Esophagus (tissue), 2 donors: Measurements from ENCODE around the gene CMTM4. TPM values are rescaled to one million over a fixed set of nuclear protein-coding genes. Genes with fewer than 3 reads are reported as not detected.
"Not testable (repeated sequence)": the region's sequence is repeated elsewhere in the genome, so short reads cannot be mapped to it uniquely, and the experiment has no call there.

Experiments used
- H3K27ac ChIP-seq, 2 donors: one replicate each; pipeline ENCODE4 v1.5.1; 2013; ENCODE audit warnings: low read depth in 2 of 2, mild to moderate bottlenecking in 2 of 2, inconsistent platforms in 1 of 2, low read length in 1 of 2, moderate library complexity in 1 of 2
- H3K27me3 ChIP-seq, 2 donors: one replicate each; pipeline ENCODE4 v1.6.1; 2013; ENCODE audit warnings: low read length in 2 of 2, control low read depth in 1 of 2, mild to moderate bottlenecking in 1 of 2; ENCODE audit not compliant: insufficient read depth in 2 of 2, control insufficient read depth in 1 of 2
- H3K36me3 ChIP-seq, 2 donors: one replicate each; pipeline ENCODE4 v1.6.1; 2013; ENCODE audit warnings: low read length in 1 of 2; ENCODE audit not compliant: control insufficient read depth in 2 of 2, insufficient read depth in 2 of 2
- H3K4me1 ChIP-seq, 2 donors: one replicate each; pipeline ENCODE4 v1.6.1; 2013; ENCODE audit warnings: low read length in 1 of 2; ENCODE audit not compliant: control insufficient read depth in 2 of 2, insufficient read depth in 2 of 2
- H3K4me3 ChIP-seq, 2 donors: one replicate each; pipeline ENCODE4 v1.5.1; 2013; ENCODE audit warnings: low read length in 2 of 2, mild to moderate bottlenecking in 2 of 2, low read depth in 1 of 2, moderate library complexity in 1 of 2
- H3K9me3 ChIP-seq, 2 donors: one replicate each; pipeline ENCODE4 v1.6.1; 2013; ENCODE audit warnings: mild to moderate bottlenecking in 2 of 2, low read depth in 1 of 2, low read length in 1 of 2, moderate library complexity in 1 of 2; ENCODE audit not compliant: control insufficient read depth in 2 of 2, insufficient read depth in 1 of 2
- WGBS, 2 donors: extraction: QIAGEN DNeasy Blood & Tissue Kit; methylation state at CpG; one replicate each; pipeline ENCODE4 v1.1.7; 2013; 5-methylcytosine and 5-hydroxymethylcytosine counted together
- polyA plus RNA-seq, 2 donors: library from polyadenylated mRNA; stranded (reverse); fragments of 200-250 nt; gene quantifications; one replicate each; pipeline ENCODE4 v1.2.3, GENCODE V29; 2013
- donor health status: healthy with polysubstance abuse.
- donor health status: Bipolar disorder and iron deficiency.

Gene CMTM4
- polyA plus RNA-seq, 2 donors: 5.1 to 7.3 TPM

GRCh38 chr16:66603537-66604375 is 92.8 kb downstream of the CMTM4 start:
- Histone ChIP-seq H3K27ac (peak overlapping the region; percentile 69 to 71), H3K9me3 (no peaks in the 10 kb centered on the region), H3K27me3 (no peaks in the 10 kb centered on the region), H3K4me1 (peaks cover 3 to 9% of the 10 kb centered on the region in 2 donors), H3K4me3 (peak overlapping the region; percentile 26 to 51), H3K36me3 (no peaks in the 10 kb centered on the region)
- WGBS, 2 donors: 10 to 13% methylated on average over 32 of the region's 32 CpGs

GRCh38 chr16:66601471-66601870 is 95.1 kb downstream of the CMTM4 start:
- Histone ChIP-seq H3K27me3 (no peaks in the 10 kb centered on the region), H3K4me3 (no peak overlapping the region), H3K4me1 (peaks cover 3 to 8% of the 10 kb centered on the region in 2 donors), H3K27ac (no peak overlapping the region), H3K9me3 (no peaks in the 10 kb centered on the region), H3K36me3 (no peaks in the 10 kb centered on the region)
- WGBS, 2 donors: 91 to 96% methylated on average over 5 of the region's 5 CpGs

DNA sequence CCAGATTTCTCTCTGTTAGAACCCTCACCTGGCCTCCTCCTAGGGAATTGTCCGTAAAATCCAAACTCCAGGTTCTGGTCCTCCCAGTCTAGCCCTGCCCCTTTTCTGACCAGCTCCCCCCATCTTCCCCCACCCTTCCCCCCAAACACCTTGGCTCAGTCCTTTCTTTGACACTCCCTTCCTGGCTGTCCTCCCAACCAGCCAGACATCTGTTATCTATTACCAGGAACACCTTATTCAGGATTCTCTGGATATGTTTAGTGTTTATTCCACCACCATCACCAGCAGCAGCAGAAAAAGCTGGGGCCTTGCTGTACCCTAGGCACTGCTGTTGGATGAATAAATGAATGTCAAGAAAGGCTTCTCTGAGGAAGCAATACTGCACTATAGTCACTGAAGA is 96.1 kb downstream of the CMTM4 start:
- Histone ChIP-seq H3K9me3 (no peaks in the 10 kb centered on the region), H3K36me3 (no peaks in the 10 kb centered on the region), H3K4me1 (peaks cover 0 to under 1% of the 10 kb centered on the region in 2 donors), H3K4me3 (no peak overlapping the region), H3K27me3 (no peaks in the 10 kb centered on the region), H3K27ac (no peak overlapping the region)
- 100% methylated on average over 1 of the region's 1 CpG for WGBS, 2 donors

GRCh38 chr16:66599726-66600125 is 96.8 kb downstream of the CMTM4 start:
- Histone ChIP-seq H3K27me3 (no peaks in the 10 kb centered on the region), H3K36me3 (no peaks in the 10 kb centered on the region), H3K9me3 (no peaks in the 10 kb centered on the region), H3K27ac (no peak overlapping the region), H3K4me3 (no peak overlapping the region), H3K4me1 (no peaks in the 10 kb centered on the region)
- WGBS, 2 donors: 92 to 93% methylated on average over 4 of the region's 4 CpGs

DNA sequence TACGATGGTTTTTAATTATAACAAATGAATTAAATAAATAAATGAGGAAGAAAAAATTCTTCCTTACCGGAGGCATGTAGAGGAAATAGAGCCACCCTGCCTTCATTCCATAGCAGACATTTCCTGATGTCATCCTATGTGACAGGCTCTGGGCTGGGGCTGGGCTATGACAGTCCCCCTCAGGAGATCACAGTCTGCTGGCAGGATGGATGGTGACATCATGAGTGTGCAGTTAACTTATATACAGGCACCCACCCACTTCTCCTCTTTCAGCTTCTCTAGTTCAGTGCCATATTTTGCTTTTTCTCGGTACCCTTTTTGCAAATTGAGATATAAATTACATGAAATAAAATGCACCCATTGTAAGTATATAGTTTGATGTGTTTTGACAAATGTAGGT is 98.4 kb downstream of the CMTM4 start:
- no peaks in the 10 kb centered on the region for H3K9me3 ChIP-seq
- no peaks in the 10 kb centered on the region for H3K4me1 ChIP-seq
- WGBS, 2 donors: 67 to 75% methylated on average over 3 of the region's 3 CpGs
- H3K36me3 ChIP-seq: no peaks in the 10 kb centered on the region
- H3K27ac ChIP-seq: no peak overlapping the region
- no peaks in the 10 kb centered on the region for H3K27me3 ChIP-seq
- no peak overlapping the region for H3K4me3 ChIP-seq

DNA sequence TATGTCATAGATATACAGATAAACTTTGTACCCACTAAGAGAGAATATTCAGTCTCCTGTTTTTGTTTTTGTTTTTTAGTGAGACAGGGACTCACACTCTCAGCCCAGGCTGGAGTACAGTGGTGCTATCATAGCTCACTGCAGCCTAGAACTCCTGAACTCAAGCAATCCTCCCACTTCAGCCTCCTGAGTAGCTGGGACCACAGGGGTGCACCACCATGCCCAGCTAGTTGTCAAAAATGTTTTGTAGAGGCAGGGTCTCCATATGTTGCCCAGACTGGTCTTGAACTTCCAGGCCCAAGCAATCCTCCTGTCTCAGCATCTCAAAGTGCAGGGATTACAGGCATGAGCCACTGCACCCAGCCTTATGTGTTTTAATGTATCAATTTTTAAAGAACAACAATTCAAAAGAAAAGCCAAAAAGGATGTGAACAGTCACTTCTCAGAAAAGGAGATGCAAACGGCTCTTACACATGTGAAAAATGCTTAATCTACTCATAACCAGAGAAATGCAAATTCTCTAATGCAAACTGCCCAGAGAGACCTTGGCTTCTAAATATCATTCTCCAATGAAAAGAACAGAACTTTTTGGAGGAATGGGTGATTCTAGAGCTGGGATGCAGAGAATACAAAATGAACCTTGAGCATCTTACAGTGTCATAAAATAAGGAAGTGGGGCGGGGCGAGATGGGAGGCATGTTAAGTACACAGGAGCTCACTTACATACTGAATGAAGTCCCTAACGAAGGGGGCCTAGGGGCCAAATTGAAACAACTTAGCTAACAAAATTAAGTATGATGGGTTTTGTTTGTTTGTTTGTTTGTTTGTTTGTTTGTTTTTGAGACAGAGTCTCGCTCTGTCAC is 99.3 kb downstream of the CMTM4 start:
- H3K4me3 ChIP-seq: no peak overlapping the region
- H3K9me3 ChIP-seq: no peaks in the 10 kb centered on the region
- H3K27me3 ChIP-seq: no peaks in the 10 kb centered on the region
- 80 to 83% methylated on average over 5 of the region's 5 CpGs for WGBS, 2 donors
- no peaks in the 10 kb centered on the region for H3K36me3 ChIP-seq
- no peak overlapping the region for H3K27ac ChIP-seq
- H3K4me1 ChIP-seq: no peaks in the 10 kb centered on the region

- H3K4me3 ChIP-seq, H3K27me3 ChIP-seq, H3K4me1 ChIP-seq, H3K27ac ChIP-seq, H3K36me3 ChIP-seq, H3K9me3 ChIP-seq: not testable (repeated sequence)
- WGBS, 2 donors: 96 to 97% methylated on average over 4 of the region's 4 CpGs
Measured at GRCh38 chr16:66596559-66596958, 100.0 kb downstream of the CMTM4 start.

DNA sequence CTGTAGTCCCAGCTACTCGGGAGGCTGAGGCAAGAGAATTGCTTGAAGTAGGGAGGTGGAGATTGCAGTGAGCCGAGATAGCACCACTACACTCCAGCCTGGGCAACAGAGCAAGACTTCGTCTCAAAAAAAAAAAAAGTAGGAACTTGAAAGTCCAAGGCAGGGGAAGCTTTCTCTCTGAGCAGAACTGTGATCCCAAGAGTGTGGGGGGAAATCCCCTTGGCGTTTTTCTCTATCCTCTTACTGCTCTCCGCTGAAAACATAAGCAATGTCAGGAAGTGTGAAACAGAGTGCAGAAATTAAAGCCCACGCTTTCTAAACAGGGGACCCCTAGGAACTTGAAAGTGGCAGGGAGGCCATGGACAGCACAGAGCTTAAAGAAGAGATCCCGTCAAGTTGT is 101.8 kb downstream of the CMTM4 start:
- Histone ChIP-seq H3K27ac (no peak overlapping the region), H3K4me1 (no peaks in the 10 kb centered on the region), H3K36me3 (no peaks in the 10 kb centered on the region), H3K4me3 (no peak overlapping the region), H3K9me3 (no peaks in the 10 kb centered on the region), H3K27me3 (no peaks in the 10 kb centered on the region)
- 75 to 76% methylated on average over 7 of the region's 7 CpGs for WGBS, 2 donors

GRCh38 chr16:66592814-66593213 is 103.7 kb downstream of the CMTM4 start:
- Histone ChIP-seq H3K4me1 (no peaks in the 10 kb centered on the region), H3K4me3 (no peak overlapping the region), H3K9me3 (no peaks in the 10 kb centered on the region), H3K27me3 (no peaks in the 10 kb centered on the region), H3K36me3 (no peaks in the 10 kb centered on the region), H3K27ac (no peak overlapping the region)
- WGBS, 2 donors: 98 to 99% methylated on average over 3 of the region's 3 CpGs
